GM19467 (cell line): ENCODE data around the gene HMHB1.
A peak's percentile ranks its signal among the peaks of the same experiment; 100 is the strongest.
"Not testable (repeated sequence)": the region's sequence is repeated elsewhere in the genome, so short reads cannot be mapped to it uniquely, and the experiment has no call there.

Experiments
- ATAC-seq: cut with Tn5 transposase; IDR thresholded peaks from one replicate; pipeline ENCODE4 v1.9.1; 2021; ENCODE audit warnings: mild to moderate bottlenecking, moderate library complexity; ENCODE audit not compliant: unreplicated experiment

Gene HMHB1

GRCh38 chr5:143801252-143801939 is 10.6 kb upstream of the HMHB1 start:
- no peak for ATAC-seq

GRCh38 chr5:143805861-143806260 is 6.1 kb upstream of the HMHB1 start:
- no peak for ATAC-seq

DNA sequence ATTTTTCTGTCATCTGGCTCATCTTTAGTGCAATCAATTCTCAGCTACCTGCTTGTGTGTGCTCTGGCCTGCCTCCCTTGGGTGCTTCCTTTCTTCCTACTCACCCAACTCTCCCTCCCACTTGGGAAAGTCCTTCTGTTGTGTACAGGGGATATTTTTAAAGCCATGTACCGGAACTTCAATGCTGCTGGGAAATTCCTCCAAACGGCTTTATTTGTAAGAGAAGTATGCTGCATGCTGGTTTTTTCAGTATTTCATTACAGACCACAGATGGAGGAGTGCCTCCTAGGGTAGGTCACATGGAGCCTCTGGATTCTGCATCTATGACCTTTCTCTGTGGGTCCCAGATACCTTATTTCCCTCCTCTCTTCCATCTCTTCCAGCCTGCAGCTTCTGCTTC is 5.4 kb upstream of the HMHB1 start:
- ATAC-seq, result no peak

DNA sequence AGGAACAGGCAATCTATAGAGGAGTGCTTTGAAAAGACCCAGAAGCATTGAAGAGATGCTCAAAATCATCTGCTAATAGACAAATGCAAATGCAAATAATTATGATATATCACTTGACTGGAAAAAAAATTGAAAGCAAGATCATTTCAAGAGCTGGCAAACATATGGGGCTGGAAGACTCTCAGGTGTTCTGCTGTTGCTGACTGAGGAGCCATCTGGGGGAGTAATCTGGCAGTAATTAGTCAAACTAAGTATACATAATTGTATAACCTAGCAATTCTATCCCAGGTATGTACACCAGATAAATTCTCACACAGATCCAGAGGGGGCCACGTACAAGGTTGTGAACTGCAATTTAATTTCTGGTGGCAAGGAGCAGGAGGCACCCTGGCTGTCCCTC is 4.6 kb upstream of the HMHB1 start:
- no peak for ATAC-seq

DNA sequence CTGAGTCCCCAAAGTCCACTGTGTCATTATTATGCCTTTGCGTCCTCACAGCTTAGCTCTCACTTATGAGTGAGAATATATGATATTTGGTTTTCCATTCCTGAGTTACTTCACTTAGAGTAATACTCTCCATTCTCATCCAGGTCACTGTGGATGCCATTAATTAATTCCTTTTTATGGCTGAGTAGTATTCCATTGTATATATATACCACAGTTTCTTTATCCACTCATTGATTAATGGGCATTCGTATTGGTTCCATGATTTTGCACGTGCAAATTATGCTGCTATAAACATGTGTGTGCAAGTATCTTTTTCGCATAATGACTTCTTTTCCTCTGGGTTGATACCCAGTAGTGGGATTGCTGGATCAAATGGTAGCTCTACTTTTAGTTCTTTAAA is 4.4 kb downstream of the HMHB1 start:
- ATAC-seq, result not testable (repeated sequence)

- no peak for ATAC-seq
Measured at GRCh38 chr5:143819716-143820115, 7.8 kb downstream of the HMHB1 start.

GRCh38 chr5:143820451-143820850 is 8.5 kb downstream of the HMHB1 start:
- no peak for ATAC-seq

- ATAC-seq, result peak; percentile 68
Measured at GRCh38 chr5:143824851-143825720, 13.1 kb downstream of the HMHB1 start.

GRCh38 chr5:143826951-143827444 is 15.0 kb downstream of the HMHB1 start:
- peak; percentile 72 for ATAC-seq

DNA sequence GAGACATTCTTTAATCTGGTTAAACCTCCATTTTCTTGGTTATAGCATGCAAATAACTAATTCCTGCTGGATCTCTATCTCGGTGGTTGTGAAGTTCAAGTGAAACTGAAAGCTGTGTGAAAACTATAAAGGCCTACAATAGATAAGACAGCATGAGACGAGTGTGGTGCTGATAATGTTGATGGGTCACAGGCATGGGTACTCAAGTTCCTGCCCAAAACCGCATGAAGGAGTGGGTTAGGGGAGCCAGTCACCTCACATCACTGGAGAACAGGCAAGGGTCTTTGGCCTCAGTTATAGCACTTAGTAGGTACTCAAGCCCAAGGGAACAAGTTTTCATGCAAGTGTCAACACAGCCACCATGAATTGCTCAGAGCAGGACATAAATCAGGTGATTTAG is 16.7 kb downstream of the HMHB1 start:
- ATAC-seq, result no peak

- no peak for ATAC-seq
Measured at GRCh38 chr5:143833177-143833576, 21.2 kb downstream of the HMHB1 start.

- ATAC-seq, result no peak
Measured at GRCh38 chr5:143835251-143835650, 23.3 kb downstream of the HMHB1 start.

GRCh38 chr5:143836161-143836725 is 24.3 kb downstream of the HMHB1 start:
- ATAC-seq, result no peak

DNA sequence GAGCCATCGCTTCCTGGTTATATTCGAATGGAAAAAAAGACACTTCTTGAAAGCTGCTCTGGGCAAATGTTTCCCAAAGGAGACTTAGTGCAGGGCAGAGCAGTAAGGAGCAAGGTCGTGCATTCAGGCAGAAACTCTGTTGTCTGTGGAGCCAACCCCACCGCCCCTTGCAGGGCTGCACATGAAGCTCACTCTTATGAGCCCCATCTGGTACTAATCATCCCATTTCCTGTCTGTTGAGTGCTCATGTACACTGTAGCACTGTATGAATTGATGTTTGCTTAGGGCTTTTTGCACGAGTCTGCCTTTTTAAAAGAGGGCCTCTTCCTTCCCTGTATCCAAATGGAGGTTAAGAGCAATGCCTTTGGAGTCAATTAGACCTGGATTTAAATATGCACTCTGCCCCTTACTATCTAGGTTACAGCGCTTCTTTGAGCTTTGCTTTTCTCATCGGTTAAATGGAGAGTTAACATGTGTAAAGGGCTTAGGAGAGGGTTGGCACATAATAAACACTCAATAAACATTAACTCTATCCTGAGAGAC is 25.4 kb downstream of the HMHB1 start:
- ATAC-seq, result no peak

DNA sequence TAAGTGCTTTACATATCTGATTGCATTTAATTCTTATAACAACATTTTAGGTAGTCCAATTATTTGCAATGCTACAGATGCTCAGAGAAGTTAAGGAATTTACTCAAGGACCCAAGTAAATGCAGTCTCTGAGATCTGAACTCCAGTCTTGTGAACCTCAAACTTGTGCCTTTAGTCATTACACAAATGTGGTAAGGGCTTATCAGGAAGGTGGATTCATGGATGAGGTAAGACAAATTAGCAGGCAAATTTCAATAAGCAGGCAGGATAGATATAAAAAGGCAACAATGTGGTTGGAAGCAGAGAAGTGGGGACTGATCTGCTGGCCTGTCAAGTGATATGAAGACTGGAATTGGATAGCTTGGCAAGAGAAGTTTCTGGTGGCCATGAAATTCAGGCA is 29.5 kb downstream of the HMHB1 start:
- no peak for ATAC-seq

DNA sequence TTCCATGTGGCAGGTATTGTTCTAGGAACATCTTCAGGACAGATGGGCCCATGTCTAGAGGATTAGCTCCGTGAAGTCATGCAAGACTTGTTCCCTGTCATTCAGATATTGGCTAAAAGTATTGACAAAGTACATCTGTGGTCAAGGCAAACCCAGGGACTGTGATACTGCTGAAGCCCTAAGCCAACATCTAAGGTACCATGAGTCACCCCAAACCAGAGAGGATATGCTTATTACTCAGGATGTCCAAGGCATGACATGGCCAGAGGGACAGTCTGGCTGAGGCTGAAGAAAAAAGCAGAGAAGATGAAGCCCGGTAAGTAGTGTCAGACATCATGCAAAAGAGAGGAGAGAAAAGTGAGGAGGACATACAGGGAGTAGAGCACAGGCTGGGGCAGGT is 31.0 kb downstream of the HMHB1 start:
- ATAC-seq, result no peak

DNA sequence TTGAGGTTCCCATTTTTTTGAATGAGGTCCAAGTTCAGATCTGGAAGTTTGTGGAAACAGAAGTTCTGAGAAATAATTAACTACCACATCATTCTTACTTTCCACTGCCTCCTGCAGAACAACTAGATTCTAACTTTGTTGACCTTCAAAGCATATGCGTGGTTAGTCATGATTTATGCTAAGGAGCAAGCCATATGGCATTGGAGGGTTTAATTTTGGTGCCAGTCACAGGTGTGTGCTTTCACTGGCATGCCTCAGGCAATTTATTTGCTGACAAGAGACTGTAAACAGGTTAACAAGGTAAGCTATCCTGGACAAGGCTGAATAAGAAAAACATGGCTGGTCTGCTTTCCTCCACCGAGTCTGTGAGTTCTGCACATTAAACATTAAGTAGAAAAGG is 31.5 kb downstream of the HMHB1 start:
- ATAC-seq, result no peak

GRCh38 chr5:143850050-143850683 is 38.2 kb downstream of the HMHB1 start:
- ATAC-seq, result no peak

DNA sequence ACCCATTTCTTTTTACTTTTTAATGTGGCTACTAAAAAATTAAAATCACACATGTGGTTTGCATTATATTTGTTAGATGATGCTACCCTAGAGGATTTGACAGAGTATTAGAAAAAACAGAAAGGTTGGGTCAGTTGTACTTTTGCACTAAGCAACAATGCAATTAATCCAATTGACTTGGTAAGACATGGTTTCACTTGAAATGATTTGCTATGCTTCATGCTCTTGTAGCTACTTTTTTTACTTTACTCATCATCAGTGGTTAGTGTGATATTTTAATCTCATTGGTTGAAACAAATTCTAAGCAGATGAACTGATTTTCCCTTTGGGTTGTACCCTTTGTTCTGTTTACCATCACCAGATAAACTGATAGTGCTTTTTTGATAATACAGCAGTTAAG is 39.4 kb downstream of the HMHB1 start:
- no peak for ATAC-seq

- no peak for ATAC-seq
Measured at GRCh38 chr5:143860211-143860610, 48.2 kb downstream of the HMHB1 start.

DNA sequence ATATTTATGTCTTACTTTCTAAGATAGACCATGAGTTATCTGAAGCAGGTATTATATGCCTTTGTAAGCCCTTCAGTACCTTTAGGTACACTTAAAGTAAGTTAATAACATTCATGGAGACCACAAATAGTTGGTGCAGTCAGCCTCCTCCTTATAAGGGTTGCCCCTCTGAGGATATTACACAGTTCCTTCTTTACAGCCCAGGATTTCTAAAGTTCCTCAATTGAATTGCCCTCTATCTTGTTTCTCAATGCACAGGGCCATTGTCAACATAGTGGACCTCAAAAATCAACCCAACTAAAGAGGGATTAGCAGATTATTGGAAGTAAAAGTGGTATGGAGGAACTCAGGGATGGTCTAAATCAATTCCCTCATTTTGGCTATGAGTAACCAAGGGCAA is 50.3 kb downstream of the HMHB1 start:
- no peak for ATAC-seq
